HCT116 (cell line): ENCODE results near the gene TLCD1. TPM values are rescaled to one million over a fixed set of nuclear protein-coding genes. Genes with fewer than 3 reads are reported as not detected.

Experiments
- ATAC-seq: fragments of 200-7000 bp; cut with Tn5 transposase; 2 replicates; pipeline ENCODE4 v1.9.1; 2020; ENCODE audit warnings: mild to moderate bottlenecking, moderate library complexity
- BruUV-seq: library from RNA; stranded (reverse); fragments of 400-500 nt; replicated peaks from 2 replicates; lab custom pipeline; 2021; lab: Mats Ljungman, UMichigan
- CTCF ChIA-PET: fragments of 300-600 bp; sonication (Branson Sonifier 250); formaldehyde crosslinking; loops from one replicate; lab custom pipeline; 2021; ENCODE audit warnings: antibody characterized with exemption; lab: Charles Lee
- POLR2A ChIA-PET: fragments of 300-600, 350-600 bp; sonication (Branson Sonifier 250); formaldehyde crosslinking; loops from one replicate; lab custom pipeline; 2021; ENCODE audit warnings: antibody characterized with exemption; lab: Charles Lee
- RAD21 ChIA-PET, 2 experiments: fragments of 300-600 bp; sonication (Branson Sonifier 250); formaldehyde crosslinking; loops; one replicate each; lab custom pipeline; 2023; ENCODE audit warnings: low total read pairs in 2 of 2; ENCODE audit not compliant: uncharacterized antibody in 2 of 2, unreplicated experiment in 2 of 2, low non-redundant PET in 1 of 2; lab: Charles Lee
- DNase-seq: peaks from one replicate; pipeline ENCODE4 v3.0.0-alpha.2; 2010; ENCODE audit warnings: low read depth, low spot score
- H2AFZ ChIP-seq: fragments of 200-600 bp; shearing (Covaris generic), sonication (generic); 2 replicates; pipeline ENCODE4 v1.6.1; 2017; ENCODE audit warnings: low read depth, mixed run types, mixed read lengths, antibody characterized with exemption, low read length; ENCODE audit not compliant: poor library complexity, severe bottlenecking
- H3K27ac ChIP-seq: 2 replicates; pipeline ENCODE4 v1.5.1; 2012; ENCODE audit warnings: low read depth, low read length
- H3K27me3 ChIP-seq: fragments of 200-600 bp; sonication (generic); 2 replicates; pipeline ENCODE4 v1.6.1; 2016; ENCODE audit warnings: mixed run types, low read length, mixed read lengths; ENCODE audit not compliant: insufficient read depth
- H3K36me3 ChIP-seq, 2 experiments: fragments of 200-500 bp in 1 of 2; fragments of 200-600 bp in 1 of 2; sonication (Bioruptor generic) in 1 of 2; sonication (generic) in 1 of 2; 2 replicates each; pipeline versions ENCODE4 v1.5.1 to v1.6.1; 2014 to 2016; ENCODE audit warnings: low read length in 2 of 2, inconsistent platforms in 1 of 2, mixed read lengths in 1 of 2, mixed run types in 1 of 2; ENCODE audit not compliant: insufficient read depth in 2 of 2, control insufficient read depth in 1 of 2
- H3K4me1 ChIP-seq, 2 experiments: fragments of 200-600 bp in 1 of 2; sonication (generic) in 1 of 2; 2 replicates each; pipeline versions ENCODE4 v1.5.1 to v1.6.1; 2012 to 2017; ENCODE audit warnings: low read length in 2 of 2, inconsistent platforms in 1 of 2, mild to moderate bottlenecking in 1 of 2, mixed read lengths in 1 of 2, mixed run types in 1 of 2, moderate library complexity in 1 of 2; ENCODE audit not compliant: insufficient read depth in 2 of 2, control insufficient read depth in 1 of 2
- H3K4me2 ChIP-seq: fragments of 200-600 bp; sonication (generic); 2 replicates; pipeline ENCODE4 v1.6.1; 2017; ENCODE audit warnings: mixed run types, low read length, mixed read lengths
- H3K4me3 ChIP-seq, 2 experiments: fragments of 200-600 bp in 1 of 2; sonication (generic) in 1 of 2; replicated peaks in 1 of 2; 2 replicates each; pipeline ENCODE4 v1.5.1; 2011 to 2016; ENCODE audit warnings: low read length in 2 of 2, control low read depth in 1 of 2, low read depth in 1 of 2, mild to moderate bottlenecking in 1 of 2, mixed read lengths in 1 of 2, mixed run types in 1 of 2
- H3K79me2 ChIP-seq: fragments of 200-600 bp; sonication (generic); 2 replicates; pipeline ENCODE4 v1.6.1; 2017; ENCODE audit warnings: mild to moderate bottlenecking, mixed run types, low read length, moderate library complexity, mixed read lengths; ENCODE audit not compliant: insufficient read depth
- H3K9ac ChIP-seq: fragments of 200-600 bp; sonication (generic); 2 replicates; pipeline ENCODE4 v1.6.1; 2016; ENCODE audit warnings: low read length, mixed read lengths
- H3K9me2 ChIP-seq: fragments of 200-600 bp; sonication (generic), shearing (Covaris generic); 2 replicates; pipeline ENCODE4 v1.6.1; 2017; ENCODE audit warnings: mixed run types, mild to moderate bottlenecking, moderate library complexity; ENCODE audit not compliant: insufficient read depth
- H3K9me3 ChIP-seq, 2 experiments: fragments of 200-500 bp in 1 of 2; fragments of 200-600 bp in 1 of 2; sonication (Bioruptor generic) in 1 of 2; sonication (generic) in 1 of 2; 2 replicates each; pipeline ENCODE4 v1.6.1; 2014 to 2017; ENCODE audit warnings: low read length in 2 of 2, mixed read lengths in 2 of 2, inconsistent platforms in 1 of 2, low read depth in 1 of 2, mild to moderate bottlenecking in 1 of 2, mixed run types in 1 of 2, moderate library complexity in 1 of 2; ENCODE audit not compliant: control insufficient read depth in 1 of 2, insufficient read depth in 1 of 2
- H4K20me1 ChIP-seq: fragments of 200-600 bp; sonication (generic), shearing (Covaris generic); 2 replicates; pipeline ENCODE4 v1.6.1; 2017; ENCODE audit warnings: mixed run types, mild to moderate bottlenecking, moderate library complexity; ENCODE audit not compliant: insufficient read depth
- CBX3 ChIP-seq: IDR thresholded peaks from 2 replicates; pipeline ENCODE4 v1.6.1; 2012; ENCODE audit warnings: low read depth
- EGR1 ChIP-seq: IDR thresholded peaks from 2 replicates; pipeline ENCODE4 v1.6.1; 2012; ENCODE audit warnings: low read depth
- ELF1 ChIP-seq: IDR thresholded peaks from 2 replicates; pipeline ENCODE4 v1.6.1; 2012; ENCODE audit warnings: low read depth, borderline replicate concordance
- FOSL1 ChIP-seq: IDR thresholded peaks from 2 replicates; pipeline ENCODE4 v1.6.1; 2012; ENCODE audit warnings: low read depth
- POLR2A ChIP-seq: IDR thresholded peaks from 2 replicates; pipeline ENCODE4 v1.7.0; 2011; ENCODE audit warnings: borderline replicate concordance; ENCODE audit not compliant: insufficient read depth, insufficient read length; ENCODE audit errors: extremely low read depth
- RAD21 ChIP-seq: IDR thresholded peaks from 2 replicates; pipeline ENCODE4 v1.6.1; 2012; ENCODE audit warnings: low read depth, mild to moderate bottlenecking
- SIN3A ChIP-seq: IDR thresholded peaks from 2 replicates; pipeline ENCODE4 v1.6.1; 2012; ENCODE audit warnings: low read depth
- SP1 ChIP-seq: IDR thresholded peaks from 2 replicates; pipeline ENCODE4 v1.6.1; 2012; ENCODE audit warnings: low read depth
- SRF ChIP-seq: IDR thresholded peaks from 2 replicates; pipeline ENCODE4 v1.6.1; 2012; ENCODE audit warnings: low read depth
- YY1 ChIP-seq: IDR thresholded peaks from 2 replicates; pipeline ENCODE4 v1.6.1; 2011; ENCODE audit warnings: low read length, low read depth, moderate library complexity, mild to moderate bottlenecking; ENCODE audit not compliant: insufficient replicate concordance; ENCODE audit errors: extremely low read depth
- ZFX ChIP-seq: fragments of 450-650 bp; IDR thresholded peaks from 2 replicates; pipeline ENCODE4 v1.6.1; 2017
- ZNF274 ChIP-seq: fragments of 200-500 bp; sonication (Bioruptor generic); IDR thresholded peaks from 2 replicates; pipeline ENCODE4 v1.6.1; 2014; ENCODE audit warnings: mild to moderate bottlenecking, low read depth, low read length, inconsistent platforms
- intact Hi-C: fragments of 100-400 bp; cut with micrococcal nuclease; formaldehyde crosslinking; loops from 2 replicates; pipeline ENCODE4 v1.10.0; 2022
- total RNA-seq: library from RNA; stranded (reverse); gene quantifications from one replicate; pipeline ENCODE4 v1.2.1, GENCODE V29; 2021; ENCODE audit not compliant: unreplicated experiment
- TF ChIP-seq, protein P1 (sequence below): IDR thresholded peaks from 2 replicates; pipeline ENCODE4 v1.6.1; 2011; ENCODE audit warnings: mild to moderate bottlenecking, low read length, moderate library complexity; ENCODE audit not compliant: insufficient replicate concordance; ENCODE audit errors: extremely low read depth
- TF ChIP-seq, protein P2 (sequence below): IDR thresholded peaks from 2 replicates; pipeline ENCODE4 v1.6.1; 2012
- TF ChIP-seq, protein P3 (sequence below): IDR thresholded peaks from 2 replicates; pipeline ENCODE4 v1.6.1; 2012
- TF ChIP-seq, protein P4 (sequence below), 3 experiments: fragments of 200-600 bp in 1 of 3; sonication (generic) in 1 of 3; IDR thresholded peaks in 2 of 3; conservative IDR thresholded peaks in 1 of 3; 2 replicates each; pipeline ENCODE4 v1.5.1; 2012 to 2017; ENCODE audit warnings: low read depth in 2 of 3, low read length in 2 of 3, antibody characterized with exemption in 1 of 3, borderline replicate concordance in 1 of 3, control low read depth in 1 of 3, mild to moderate bottlenecking in 1 of 3, mixed read lengths in 1 of 3, mixed run types in 1 of 3, moderate library complexity in 1 of 3; ENCODE audit not compliant: insufficient read depth in 1 of 3

Gene TLCD1
- total RNA-seq, 1 experiment from 2014 or later: 28.3 TPM

DNA sequence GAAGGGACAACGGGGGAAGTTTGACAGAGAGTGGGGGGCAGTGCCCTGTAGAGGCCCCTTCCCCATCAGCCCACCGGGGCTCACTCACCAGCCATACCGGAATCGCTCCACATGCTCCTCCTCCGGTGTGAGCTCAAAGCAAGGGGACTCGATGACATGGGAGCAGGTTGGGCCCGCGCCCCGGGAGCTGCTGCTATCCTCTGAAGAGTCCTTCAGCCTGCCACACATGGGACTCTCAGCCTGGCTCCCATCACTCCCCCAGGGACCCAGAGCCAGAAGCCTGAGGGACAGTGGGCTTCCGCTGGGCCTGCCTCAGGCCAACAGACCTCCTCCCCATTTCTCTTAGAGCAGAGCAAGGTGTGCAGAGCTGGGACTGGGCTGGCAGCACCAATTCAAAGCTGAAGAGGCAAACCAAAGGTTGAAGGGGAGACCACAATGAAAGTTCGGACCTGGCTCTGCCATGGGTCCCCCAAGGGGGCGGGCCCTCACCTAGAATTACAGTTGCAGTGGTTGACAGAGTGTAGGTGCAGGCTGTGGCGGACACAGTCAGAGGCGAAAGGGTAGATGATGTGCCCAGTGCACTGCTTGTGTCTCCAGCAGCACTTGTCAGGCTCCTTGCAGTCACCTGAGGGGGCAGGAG, 21.7 kb downstream of the TLCD1 start:
- H3K4me2 ChIP-seq: no peak overlapping the region
- no peaks in the 10 kb centered on the region for H3K9me2 ChIP-seq
- no peak for ATAC-seq
- BruUV-seq: no TSS peak
- H4K20me1 ChIP-seq: no peaks in the 10 kb centered on the region
- H3K9ac ChIP-seq: no peak overlapping the region
- no peaks in the 10 kb centered on the region for H3K9me3 ChIP-seq
- CTCF ChIA-PET: interaction anchor here (0.5 kb wide), 1 partner anchor 415 kb away, joined by 3 read pairs; no protein-coding TSS in a partner anchor
- no peak for TF ChIP-seq YY1
- TF ChIP-seq EGR1: no peak
- no peak for TF ChIP-seq RAD21
- no peak for TF ChIP-seq ELF1
- TF ChIP-seq POLR2A: no peak
- TF ChIP-seq SP1: no peak
- TF ChIP-seq SRF: no peak
- TF ChIP-seq, protein P1, sequence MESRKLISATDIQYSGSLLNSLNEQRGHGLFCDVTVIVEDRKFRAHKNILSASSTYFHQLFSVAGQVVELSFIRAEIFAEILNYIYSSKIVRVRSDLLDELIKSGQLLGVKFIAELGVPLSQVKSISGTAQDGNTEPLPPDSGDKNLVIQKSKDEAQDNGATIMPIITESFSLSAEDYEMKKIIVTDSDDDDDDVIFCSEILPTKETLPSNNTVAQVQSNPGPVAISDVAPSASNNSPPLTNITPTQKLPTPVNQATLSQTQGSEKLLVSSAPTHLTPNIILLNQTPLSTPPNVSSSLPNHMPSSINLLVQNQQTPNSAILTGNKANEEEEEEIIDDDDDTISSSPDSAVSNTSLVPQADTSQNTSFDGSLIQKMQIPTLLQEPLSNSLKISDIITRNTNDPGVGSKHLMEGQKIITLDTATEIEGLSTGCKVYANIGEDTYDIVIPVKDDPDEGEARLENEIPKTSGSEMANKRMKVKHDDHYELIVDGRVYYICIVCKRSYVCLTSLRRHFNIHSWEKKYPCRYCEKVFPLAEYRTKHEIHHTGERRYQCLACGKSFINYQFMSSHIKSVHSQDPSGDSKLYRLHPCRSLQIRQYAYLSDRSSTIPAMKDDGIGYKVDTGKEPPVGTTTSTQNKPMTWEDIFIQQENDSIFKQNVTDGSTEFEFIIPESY: no peak
- TF ChIP-seq, protein P2, sequence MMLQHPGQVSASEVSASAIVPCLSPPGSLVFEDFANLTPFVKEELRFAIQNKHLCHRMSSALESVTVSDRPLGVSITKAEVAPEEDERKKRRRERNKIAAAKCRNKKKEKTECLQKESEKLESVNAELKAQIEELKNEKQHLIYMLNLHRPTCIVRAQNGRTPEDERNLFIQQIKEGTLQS: no peak
- no peak for TF ChIP-seq ZNF274
- TF ChIP-seq SIN3A: no peak
- TF ChIP-seq, protein P3, sequence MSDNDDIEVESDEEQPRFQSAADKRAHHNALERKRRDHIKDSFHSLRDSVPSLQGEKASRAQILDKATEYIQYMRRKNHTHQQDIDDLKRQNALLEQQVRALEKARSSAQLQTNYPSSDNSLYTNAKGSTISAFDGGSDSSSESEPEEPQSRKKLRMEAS: no peak
- no peak for TF ChIP-seq ZFX
- no peak for TF ChIP-seq FOSL1
- TF ChIP-seq, protein P4, sequence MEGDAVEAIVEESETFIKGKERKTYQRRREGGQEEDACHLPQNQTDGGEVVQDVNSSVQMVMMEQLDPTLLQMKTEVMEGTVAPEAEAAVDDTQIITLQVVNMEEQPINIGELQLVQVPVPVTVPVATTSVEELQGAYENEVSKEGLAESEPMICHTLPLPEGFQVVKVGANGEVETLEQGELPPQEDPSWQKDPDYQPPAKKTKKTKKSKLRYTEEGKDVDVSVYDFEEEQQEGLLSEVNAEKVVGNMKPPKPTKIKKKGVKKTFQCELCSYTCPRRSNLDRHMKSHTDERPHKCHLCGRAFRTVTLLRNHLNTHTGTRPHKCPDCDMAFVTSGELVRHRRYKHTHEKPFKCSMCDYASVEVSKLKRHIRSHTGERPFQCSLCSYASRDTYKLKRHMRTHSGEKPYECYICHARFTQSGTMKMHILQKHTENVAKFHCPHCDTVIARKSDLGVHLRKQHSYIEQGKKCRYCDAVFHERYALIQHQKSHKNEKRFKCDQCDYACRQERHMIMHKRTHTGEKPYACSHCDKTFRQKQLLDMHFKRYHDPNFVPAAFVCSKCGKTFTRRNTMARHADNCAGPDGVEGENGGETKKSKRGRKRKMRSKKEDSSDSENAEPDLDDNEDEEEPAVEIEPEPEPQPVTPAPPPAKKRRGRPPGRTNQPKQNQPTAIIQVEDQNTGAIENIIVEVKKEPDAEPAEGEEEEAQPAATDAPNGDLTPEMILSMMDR (IDR thresholded peaks at IDR 0.05 in 2 of 3, conservative IDR thresholded peaks at IDR 0.05 in 1 of 3; ENCODE audit: borderline replicate concordance in 1 of 3, insufficient read depth in 1 of 3, low read depth in 2 of 3, low read length in 2 of 3): no peak
- TF ChIP-seq CBX3: no peak
- TF ChIP-seq, all 23 proteins: peak for 0
- intact Hi-C loops: no loop called here
- no peak for DNase-seq
- ChIA-PET RAD21 (no interaction called here), POLR2A (interaction anchor here (1.6 kb wide), 1 partner anchor 15 kb away, joined by 3 read pairs; the partner anchor contains the start of gene RPL23A)
- H3K27me3 ChIP-seq: no peaks in the 10 kb centered on the region
- no peaks in the 10 kb centered on the region for H3K4me1 ChIP-seq
- no peak overlapping the region for H3K4me3 ChIP-seq
- H3K79me2 ChIP-seq: no peaks in the 10 kb centered on the region
- no peak overlapping the region for H3K27ac ChIP-seq
- peaks cover 20 to 25% of the 10 kb centered on the region in 2 experiments; a peak in 3 of 4 replicates for H3K36me3 ChIP-seq
- H2AFZ ChIP-seq: no peak overlapping the region
